Spinal cord (tissue), 10 donors: ENCODE data around the gene EEF1G. TPM values are rescaled to one million over a fixed set of nuclear protein-coding genes. Genes with fewer than 3 reads are reported as not detected.
"Not testable (repeated sequence)": the region's sequence is repeated elsewhere in the genome, so short reads cannot be mapped to it uniquely, and the experiment has no call there.

Experiments
- DNase-seq, 6 donors: peaks; one replicate each; pipeline versions ENCODE4 v3.0.0 to v3.0.0-alpha.2; 2013 to 2015; ENCODE audit warnings: low spot score in 6 of 6, low read depth in 4 of 6
- H3K27ac ChIP-seq: one replicate; pipeline ENCODE4 v1.5.1; 2013; ENCODE audit warnings: low read depth, low read length, control low read depth
- H3K27me3 ChIP-seq: one replicate; pipeline ENCODE4 v1.6.1; 2013; ENCODE audit warnings: low read length; ENCODE audit not compliant: control insufficient read depth, insufficient read depth
- H3K36me3 ChIP-seq: one replicate; pipeline ENCODE4 v1.6.1; 2013; ENCODE audit warnings: low read length; ENCODE audit not compliant: control insufficient read depth, insufficient read depth
- H3K4me1 ChIP-seq: one replicate; pipeline ENCODE4 v1.6.1; 2013; ENCODE audit warnings: low read length; ENCODE audit not compliant: control insufficient read depth, insufficient read depth
- H3K4me3 ChIP-seq: one replicate; pipeline ENCODE4 v1.5.1; 2013; ENCODE audit warnings: low read depth, low read length, control low read depth
- H3K9me3 ChIP-seq: one replicate; pipeline ENCODE4 v1.6.1; 2013; ENCODE audit warnings: low read length; ENCODE audit not compliant: control insufficient read depth, insufficient read depth
- WGBS: methylation state at CpG from one replicate; pipeline ENCODE4 v1.1.5; 2013; ENCODE audit warnings: missing lambda C conversion rate; ENCODE audit not compliant: insufficient coverage; 5-methylcytosine and 5-hydroxymethylcytosine counted together
- polyA plus RNA-seq, 2 donors: library from polyadenylated mRNA; unstranded; fragments of 120-200 nt; gene quantifications; one replicate each; pipeline ENCODE4 v1.2.1, GENCODE V29; 2013; ENCODE audit not compliant: insufficient read length in 2 of 2
- total RNA-seq, 2 donors: library from RNA; depleted of rRNA in 1 of 2; stranded (reverse); fragments of 120-200 nt in 1 of 2; fragments of >200 nt in 1 of 2; gene quantifications; one replicate each; pipeline versions ENCODE4 v1.2.3 to v1.2.4, GENCODE V29; 2013 to 2014
- donor health status: healthy.

The EEF1G gene
- total and polyA plus RNA-seq, 4 donors, result 887 to 2,100 (median 1,969) TPM

GRCh38 chr11:62593434-62594044 is 19.8 kb upstream of the EEF1G start:
- Histone ChIP-seq H3K4me1 (peaks cover 33% of the 10 kb centered on the region), H3K9me3 (no peaks in the 10 kb centered on the region), H3K4me3 (no peak overlapping the region), H3K27me3 (no peaks in the 10 kb centered on the region), H3K36me3 (peaks cover 58% of the 10 kb centered on the region), H3K27ac (peak overlapping the region; percentile 11)
- DNase-seq, result peak in 2 of 6 donors; percentile 64 to 83
- WGBS, result 71% methylated on average over 9 of the region's 13 CpGs

DNA sequence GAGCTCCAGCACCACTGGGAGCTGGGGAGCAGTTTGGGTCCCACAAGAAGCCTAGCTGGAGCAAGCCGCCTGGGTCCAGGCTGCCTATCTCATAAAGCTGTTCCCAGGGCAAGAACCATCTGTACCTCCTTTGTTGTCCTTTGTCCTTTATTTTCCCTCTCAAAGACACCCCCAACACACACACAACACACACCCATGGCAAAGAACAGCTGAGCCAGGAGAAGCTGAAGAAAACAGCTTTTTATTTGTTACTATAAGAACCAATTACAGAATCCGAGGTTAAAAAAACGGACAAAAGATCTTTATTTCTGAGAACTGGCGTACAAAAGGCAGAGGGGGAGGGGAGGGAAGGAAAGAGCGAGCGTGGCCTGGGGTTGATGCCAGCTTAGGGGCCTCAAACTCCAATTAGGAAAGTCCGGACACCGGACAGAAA is 19.3 kb upstream of the EEF1G start:
- WGBS, result 42% methylated on average over 5 of the region's 8 CpGs
- H3K9me3 ChIP-seq, result no peaks in the 10 kb centered on the region
- peak overlapping the region; percentile 98 for H3K27ac ChIP-seq
- DNase-seq, result peak in 2 of 6 donors; percentile 4 to 60
- peaks cover 33% of the 10 kb centered on the region for H3K4me1 ChIP-seq
- no peak overlapping the region for H3K4me3 ChIP-seq
- no peaks in the 10 kb centered on the region for H3K27me3 ChIP-seq
- peaks cover 59% of the 10 kb centered on the region for H3K36me3 ChIP-seq

DNA sequence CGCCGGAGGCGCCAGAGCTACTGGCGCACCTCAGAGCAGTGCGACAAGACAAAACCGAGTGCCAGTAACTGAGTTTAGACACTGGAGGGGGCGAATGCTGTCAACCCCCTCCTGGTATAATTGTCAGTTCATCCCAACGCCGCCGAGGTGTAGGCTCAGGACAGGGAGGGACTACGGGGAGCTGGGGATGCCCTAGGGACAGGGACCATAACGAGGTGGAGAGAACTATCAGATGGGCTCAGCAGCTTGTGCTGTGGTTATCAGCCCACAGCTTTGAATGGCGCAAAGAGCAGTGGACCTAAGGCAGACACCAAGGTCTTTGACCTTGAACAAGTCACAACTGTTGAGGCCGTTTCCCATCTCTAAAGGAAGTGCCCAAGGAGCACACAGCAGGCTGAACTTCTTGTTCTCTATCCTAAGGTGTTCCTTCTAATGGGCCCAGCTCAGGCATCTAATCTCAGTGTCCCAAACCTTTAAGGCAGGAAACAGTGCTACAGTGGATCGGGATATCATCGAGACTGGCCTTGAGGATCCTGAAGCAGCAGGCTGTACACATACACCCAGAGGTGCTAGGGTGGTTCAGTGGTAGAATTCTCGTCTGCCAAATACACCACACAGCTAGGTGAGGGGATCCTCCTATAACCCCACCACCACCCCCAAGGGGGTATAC is 18.6 kb upstream of the EEF1G start:
- Histone ChIP-seq H3K36me3 (peaks cover 54% of the 10 kb centered on the region), H3K9me3 (no peaks in the 10 kb centered on the region), H3K4me3 (peak overlapping the region; percentile 97), H3K4me1 (peaks cover 33% of the 10 kb centered on the region), H3K27me3 (no peaks in the 10 kb centered on the region), H3K27ac (peak overlapping the region; percentile 98)
- 4% methylated on average over 14 of the region's 17 CpGs for WGBS
- DNase-seq, result no peak

DNA sequence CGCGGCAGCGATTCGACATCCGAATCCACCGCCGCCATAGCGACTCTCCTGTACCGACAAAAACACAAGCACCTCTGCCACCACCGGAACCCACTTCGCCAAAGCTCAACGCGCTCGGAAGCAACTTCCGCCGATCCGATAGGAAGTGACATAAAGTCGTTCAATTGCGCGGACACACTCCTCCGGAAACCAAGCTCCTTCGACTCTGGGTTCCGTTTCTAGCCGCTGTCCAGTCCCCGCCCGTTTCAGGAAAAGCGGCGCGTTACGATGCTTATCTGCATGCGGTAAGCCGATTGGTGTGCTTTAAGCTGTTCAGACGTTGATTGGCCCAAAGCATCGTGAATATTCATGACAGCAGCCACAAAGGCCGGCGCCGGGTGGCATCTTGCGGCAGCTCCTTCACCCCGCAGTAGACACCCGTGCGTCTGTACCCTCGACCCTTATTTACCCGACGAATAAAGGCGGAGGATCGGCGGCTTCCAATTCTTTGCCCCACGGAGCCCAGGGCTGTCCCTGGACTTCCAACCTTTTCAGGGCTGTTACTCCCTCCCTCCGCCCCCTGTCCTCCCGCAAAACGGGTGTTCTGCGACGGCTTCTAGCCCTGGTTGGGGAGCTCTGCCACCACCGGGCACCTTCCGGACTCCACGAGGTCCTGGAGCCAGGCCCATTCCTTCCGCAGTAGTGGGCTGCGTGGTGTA is 17.9 kb upstream of the EEF1G start, which contains the start of gene TUT1:
TUT1 (minus strand) TSS at position 76 of the 698 bp plus-strand sequence; CDS start at position 38, 38 bp downstream.
- Histone ChIP-seq H3K4me1 (peaks cover 33% of the 10 kb centered on the region), H3K36me3 (peaks cover 54% of the 10 kb centered on the region), H3K9me3 (no peaks in the 10 kb centered on the region), H3K27ac (peak within 1 kb of the TSS; percentile 98), H3K27me3 (no peaks in the 10 kb centered on the region), H3K4me3 (peak within 1 kb of the TSS; percentile 97)
- under 1% methylated on average over 58 of the region's 58 CpGs for WGBS
- DNase-seq, result peak; percentile 97 to 100 (median 99)

DNA sequence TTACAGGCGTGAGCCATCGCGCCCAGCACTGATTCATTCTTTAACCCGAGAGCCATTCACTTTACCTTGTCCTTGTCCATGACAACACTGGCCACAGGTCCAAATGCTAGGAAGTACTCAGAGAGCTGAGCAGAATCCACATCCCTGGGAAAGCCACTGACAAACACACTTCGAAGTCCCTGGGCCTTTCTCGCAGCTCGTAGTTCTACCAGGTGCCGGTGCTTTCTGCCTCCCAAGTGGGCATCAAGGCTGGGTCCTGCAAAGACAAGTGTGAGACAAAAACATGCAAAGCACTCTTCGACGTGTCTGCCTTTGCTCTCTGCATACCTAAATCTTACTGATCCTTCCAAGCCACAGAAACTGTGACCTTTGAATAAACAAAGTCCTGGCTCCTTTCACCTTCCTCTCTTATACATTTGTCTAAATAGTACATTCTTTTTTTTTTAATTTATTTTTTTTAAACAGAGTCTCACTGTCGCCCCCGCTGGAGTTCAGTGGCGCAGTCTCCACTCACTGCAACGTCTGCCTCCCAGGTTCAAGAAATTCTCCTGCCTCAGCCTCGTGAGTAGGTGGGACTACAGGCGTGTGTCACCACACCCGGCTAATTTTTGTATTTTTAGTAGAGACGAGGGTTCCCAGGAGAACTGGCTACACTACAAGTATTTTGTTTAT is 15.4 kb upstream of the EEF1G start:
- Histone ChIP-seq H3K36me3 (peaks cover 53% of the 10 kb centered on the region), H3K27ac (no peak overlapping the region), H3K4me1 (peaks cover 32% of the 10 kb centered on the region), H3K27me3 (no peaks in the 10 kb centered on the region), H3K4me3 (no peak overlapping the region), H3K9me3 (no peaks in the 10 kb centered on the region)
- 82% methylated on average over 14 of the region's 18 CpGs for WGBS
- DNase-seq, result peak in 1 of 6 donors; percentile 14

GRCh38 chr11:62585356-62585755 is 11.7 kb upstream of the EEF1G start:
- H3K27me3 ChIP-seq, H3K4me1 ChIP-seq, DNase-seq, H3K4me3 ChIP-seq, H3K27ac ChIP-seq, H3K9me3 ChIP-seq: not testable (repeated sequence)
- WGBS, result 100% methylated on average over 4 of the region's 7 CpGs
- H3K36me3 ChIP-seq, result peaks cover 67% of the 10 kb centered on the region

DNA sequence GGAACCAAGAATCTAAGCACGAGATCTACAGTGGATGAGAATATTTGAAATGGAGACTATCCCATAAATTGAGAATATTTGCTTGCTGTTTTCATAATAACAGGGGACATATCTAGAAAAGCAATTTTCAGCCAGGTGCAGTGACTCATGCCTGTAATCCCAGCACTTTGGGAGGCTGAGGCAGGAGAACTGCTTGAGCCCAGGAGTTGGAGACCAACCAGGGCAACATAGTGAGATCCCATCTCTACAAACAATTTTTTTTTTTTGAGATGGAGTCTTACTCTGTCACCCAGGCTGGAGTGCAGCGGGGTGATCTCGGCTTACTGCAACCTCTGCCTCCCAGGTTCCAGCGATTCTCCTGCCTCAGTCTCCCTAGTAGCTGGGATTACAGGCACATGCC is 8.0 kb upstream of the EEF1G start:
- H3K4me1 ChIP-seq, H3K27me3 ChIP-seq, H3K9me3 ChIP-seq, H3K27ac ChIP-seq, H3K4me3 ChIP-seq, DNase-seq: not testable (repeated sequence)
- peaks cover 82% of the 10 kb centered on the region for H3K36me3 ChIP-seq
- 100% methylated on average over 3 of the region's 4 CpGs for WGBS

GRCh38 chr11:62580959-62581715 is 7.4 kb upstream of the EEF1G start:
- Histone ChIP-seq H3K9me3 (no peaks in the 10 kb centered on the region), H3K36me3 (peaks cover 82% of the 10 kb centered on the region), H3K4me1 (no peaks in the 10 kb centered on the region), H3K27ac (no peak overlapping the region), H3K27me3 (no peaks in the 10 kb centered on the region), H3K4me3 (no peak overlapping the region)
- WGBS, result 97% methylated on average over 11 of the region's 18 CpGs
- DNase-seq, result no peak

DNA sequence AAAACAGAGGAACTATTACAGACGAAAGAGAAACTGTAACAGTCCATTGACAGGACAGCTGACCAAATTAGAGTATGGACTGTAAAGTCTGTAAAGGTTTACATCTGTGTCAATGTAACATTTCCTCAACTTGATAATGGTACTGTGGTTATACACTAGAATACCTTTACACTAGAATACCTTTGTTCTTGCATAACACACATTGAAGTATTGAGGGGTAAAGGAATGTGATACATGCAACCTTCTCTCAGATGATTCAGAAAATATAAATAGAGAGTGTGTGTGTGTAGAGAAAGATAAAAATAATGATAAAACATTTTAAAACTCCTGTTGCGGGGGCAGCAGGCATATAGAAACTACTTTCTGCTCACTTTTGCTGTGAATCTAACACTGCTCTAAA is 5.6 kb upstream of the EEF1G start:
- 100% methylated on average over 1 of the region's 2 CpGs for WGBS
- no peak overlapping the region for H3K4me3 ChIP-seq

More for the DNA sequence above, 5.6 kb upstream of the EEF1G start:
- no peaks in the 10 kb centered on the region for H3K27me3 ChIP-seq
- H3K4me1 ChIP-seq, result peaks cover 17% of the 10 kb centered on the region
- no peak for DNase-seq
- H3K36me3 ChIP-seq, result peaks cover 80% of the 10 kb centered on the region
- no peaks in the 10 kb centered on the region for H3K9me3 ChIP-seq
- no peak overlapping the region for H3K27ac ChIP-seq
